Lower lobe of right lung (tissue), 2 donors: ENCODE results near the gene CLEC2A. TPM values are rescaled to one million over a fixed set of nuclear protein-coding genes. Genes with fewer than 3 reads are reported as not detected.

Experiments used
- ATAC-seq, 2 donors: fragments of 200-7000 bp; cut with Tn5 transposase; one replicate each; pipeline ENCODE4 v1.9.1; 2020 to 2022; ENCODE audit warnings: mild to moderate bottlenecking in 2 of 2, moderate library complexity in 2 of 2
- DNase-seq: peaks from one replicate; pipeline ENCODE4 v3.0.0-alpha.2; 2020
- H3K27ac ChIP-seq: fragments of 200-600 bp; one replicate; pipeline ENCODE4 v1.8.0; 2022
- H3K27me3 ChIP-seq: fragments of 200-600 bp; one replicate; pipeline ENCODE4 v1.8.0; 2022; ENCODE audit warnings: low read depth
- H3K36me3 ChIP-seq: fragments of 200-600 bp; one replicate; pipeline ENCODE4 v1.8.0; 2022; ENCODE audit warnings: mild to moderate bottlenecking
- H3K4me1 ChIP-seq: fragments of 200-600 bp; one replicate; pipeline ENCODE4 v1.8.0; 2022
- H3K4me3 ChIP-seq: fragments of 200-600 bp; one replicate; pipeline ENCODE4 v1.8.0; 2022; ENCODE audit warnings: mild to moderate bottlenecking
- H3K9me3 ChIP-seq: fragments of 200-600 bp; one replicate; pipeline ENCODE4 v1.8.0; 2022
- intact Hi-C: fragments of 100-400 bp; cut with DNase I; formaldehyde crosslinking; loops from one replicate; pipeline ENCODE4 v1.11.0; 2022
- total RNA-seq: library from RNA; stranded (reverse); fragmentation: NEBNext Ultra II Directional; extraction: Animal tissue kit (Norgen Biotek cat#: 25700); gene quantifications from one replicate; pipeline ENCODE4 v1.2.1, GENCODE V29; 2021
- TF ChIP-seq, protein P1 (sequence below): fragments of 200-600 bp; IDR thresholded peaks from one replicate; pipeline ENCODE4 v1.8.0; 2022; ENCODE audit warnings: antibody characterized with exemption, mild to moderate bottlenecking
- donor health status: DM: no; HTN: yes; CAD: no; lungs with severe emphysema.

The CLEC2A gene
- total RNA-seq, 1 donor from 2014 or later: not detected

- no peaks in the 10 kb centered on the region for H3K4me1 ChIP-seq
- DNase-seq (no peak), ATAC-seq (no peak)
- intact Hi-C loops: no loop called here
- H3K9me3 ChIP-seq: no peaks in the 10 kb centered on the region
- no peak overlapping the region for H3K4me3 ChIP-seq
- no peak overlapping the region for H3K27ac ChIP-seq
- no peaks in the 10 kb centered on the region for H3K27me3 ChIP-seq
- no peaks in the 10 kb centered on the region for H3K36me3 ChIP-seq
- TF ChIP-seq, protein P1, sequence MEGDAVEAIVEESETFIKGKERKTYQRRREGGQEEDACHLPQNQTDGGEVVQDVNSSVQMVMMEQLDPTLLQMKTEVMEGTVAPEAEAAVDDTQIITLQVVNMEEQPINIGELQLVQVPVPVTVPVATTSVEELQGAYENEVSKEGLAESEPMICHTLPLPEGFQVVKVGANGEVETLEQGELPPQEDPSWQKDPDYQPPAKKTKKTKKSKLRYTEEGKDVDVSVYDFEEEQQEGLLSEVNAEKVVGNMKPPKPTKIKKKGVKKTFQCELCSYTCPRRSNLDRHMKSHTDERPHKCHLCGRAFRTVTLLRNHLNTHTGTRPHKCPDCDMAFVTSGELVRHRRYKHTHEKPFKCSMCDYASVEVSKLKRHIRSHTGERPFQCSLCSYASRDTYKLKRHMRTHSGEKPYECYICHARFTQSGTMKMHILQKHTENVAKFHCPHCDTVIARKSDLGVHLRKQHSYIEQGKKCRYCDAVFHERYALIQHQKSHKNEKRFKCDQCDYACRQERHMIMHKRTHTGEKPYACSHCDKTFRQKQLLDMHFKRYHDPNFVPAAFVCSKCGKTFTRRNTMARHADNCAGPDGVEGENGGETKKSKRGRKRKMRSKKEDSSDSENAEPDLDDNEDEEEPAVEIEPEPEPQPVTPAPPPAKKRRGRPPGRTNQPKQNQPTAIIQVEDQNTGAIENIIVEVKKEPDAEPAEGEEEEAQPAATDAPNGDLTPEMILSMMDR: no peak
Measured at GRCh38 chr12:9933958-9934357, 1.8 kb upstream of the CLEC2A start.

- DNase-seq (no peak), ATAC-seq (no peak)
- Histone ChIP-seq H3K9me3 (no peaks in the 10 kb centered on the region), H3K36me3 (no peaks in the 10 kb centered on the region), H3K27me3 (no peaks in the 10 kb centered on the region), H3K27ac (no peak overlapping the region), H3K4me3 (no peak overlapping the region), H3K4me1 (no peaks in the 10 kb centered on the region)
- TF ChIP-seq, protein P1: no peak
- intact Hi-C loops: no loop called here
Measured at GRCh38 chr12:9931245-9931644, 925 bp downstream of the CLEC2A start.

DNA sequence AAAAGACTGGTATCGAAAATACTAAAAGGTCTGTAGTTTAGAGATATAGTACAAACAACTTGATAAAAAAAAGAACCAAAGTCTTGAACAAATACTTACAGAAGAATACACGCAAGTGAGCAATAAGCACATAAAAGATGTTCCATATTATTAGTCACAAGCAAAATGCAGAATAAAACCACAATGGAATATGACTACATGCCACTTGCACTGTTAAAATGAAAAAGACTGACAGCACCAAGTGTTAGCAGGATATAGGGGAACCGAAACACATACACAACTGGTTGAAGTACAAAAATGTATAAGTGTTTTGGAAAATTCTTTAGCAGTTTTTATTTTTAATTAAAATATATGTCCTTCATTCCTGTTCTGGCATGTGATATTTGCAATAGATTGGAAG, 3.6 kb downstream of the CLEC2A start:
- no peaks in the 10 kb centered on the region for H3K9me3 ChIP-seq
- no peaks in the 10 kb centered on the region for H3K36me3 ChIP-seq
- intact Hi-C loops: no loop called here
- DNase-seq (no peak), ATAC-seq (no peak)
- H3K27me3 ChIP-seq: no peaks in the 10 kb centered on the region
- TF ChIP-seq, protein P1: no peak
- no peak overlapping the region for H3K4me3 ChIP-seq
- peaks cover 4% of the 10 kb centered on the region for H3K4me1 ChIP-seq
- no peak overlapping the region for H3K27ac ChIP-seq

DNA sequence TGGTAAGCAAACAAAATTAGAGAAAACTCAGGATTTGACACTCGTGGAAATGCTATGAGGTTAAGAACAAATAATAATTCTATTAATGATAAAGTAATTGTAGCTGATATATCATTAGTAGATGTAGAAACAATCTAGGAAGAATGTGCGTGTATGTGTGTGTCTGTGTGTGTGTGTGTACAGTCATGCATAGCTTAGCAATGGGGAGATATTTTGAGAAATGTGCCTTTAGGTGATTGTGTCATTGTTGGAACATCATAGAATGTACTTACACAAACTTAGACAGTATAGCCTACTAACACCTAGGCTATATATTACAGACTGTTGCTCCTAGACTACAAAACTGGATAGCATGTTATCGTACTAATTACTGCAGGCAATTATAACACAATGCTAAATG, 5.3 kb downstream of the CLEC2A start:
- TF ChIP-seq, protein P1: no peak
- intact Hi-C loops: no loop called here
- Histone ChIP-seq H3K4me3 (no peak overlapping the region), H3K36me3 (no peaks in the 10 kb centered on the region), H3K9me3 (no peaks in the 10 kb centered on the region), H3K27ac (no peak overlapping the region), H3K27me3 (no peaks in the 10 kb centered on the region), H3K4me1 (peaks cover 4% of the 10 kb centered on the region)
- ATAC-seq: no peak
- no peak for DNase-seq

- peak; percentile 58 to 62 for ATAC-seq
- intact Hi-C loops: no loop called here
- DNase-seq: no peak
Measured at GRCh38 chr12:9925705-9926393, 6.3 kb downstream of the CLEC2A start.

More at GRCh38 chr12:9925705-9926393, 6.3 kb downstream of the CLEC2A start:
- TF ChIP-seq, protein P1: peak; percentile 48
- Histone ChIP-seq H3K4me3 (peak overlapping the region; percentile 34), H3K27me3 (no peaks in the 10 kb centered on the region), H3K4me1 (peaks cover 4% of the 10 kb centered on the region), H3K27ac (no peak overlapping the region), H3K9me3 (no peaks in the 10 kb centered on the region), H3K36me3 (no peaks in the 10 kb centered on the region)
